ENCODE measurements around the gene CMTM4.

Gene CMTM4

GRCh38 chr16:66566051-66566901, 130.3 kb downstream of the CMTM4 start, which contains the start of gene CMTM1:
Gene CMTM1, plus strand, starts transcription at chr16:66566439. Its CDS starts 75 bp downstream, at chr16:66566514.
- DNase-seq (ENCODE audit: low spot score) = no peak
